ENCODE measurements around the gene CCNA1.

Gene CCNA1

DNA sequence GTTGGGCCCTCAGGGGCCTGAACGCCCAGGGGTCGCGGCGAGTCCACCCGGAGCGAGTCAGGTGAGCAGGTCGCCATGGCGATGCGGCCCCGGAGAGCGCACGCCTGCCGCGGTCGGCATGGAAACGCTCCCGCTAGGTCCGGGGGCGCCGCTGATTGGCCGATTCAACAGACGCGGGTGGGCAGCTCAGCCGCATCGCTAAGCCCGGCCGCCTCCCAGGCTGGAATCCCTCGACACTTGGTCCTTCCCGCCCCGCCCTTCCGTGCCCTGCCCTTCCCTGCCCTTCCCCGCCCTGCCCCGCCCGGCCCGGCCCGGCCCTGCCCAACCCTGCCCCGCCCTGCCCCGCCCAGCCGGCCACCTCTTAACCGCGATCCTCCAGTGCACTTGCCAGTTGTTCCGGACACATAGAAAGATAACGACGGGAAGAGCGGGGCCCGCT, at the start of gene CCNA1:
Gene CCNA1, plus strand, starts transcription at position 390 of the 439 bp plus-strand sequence. CDS start 562 bp downstream, outside the sequence.
- peak; percentile 37 for DNase-seq

DNA sequence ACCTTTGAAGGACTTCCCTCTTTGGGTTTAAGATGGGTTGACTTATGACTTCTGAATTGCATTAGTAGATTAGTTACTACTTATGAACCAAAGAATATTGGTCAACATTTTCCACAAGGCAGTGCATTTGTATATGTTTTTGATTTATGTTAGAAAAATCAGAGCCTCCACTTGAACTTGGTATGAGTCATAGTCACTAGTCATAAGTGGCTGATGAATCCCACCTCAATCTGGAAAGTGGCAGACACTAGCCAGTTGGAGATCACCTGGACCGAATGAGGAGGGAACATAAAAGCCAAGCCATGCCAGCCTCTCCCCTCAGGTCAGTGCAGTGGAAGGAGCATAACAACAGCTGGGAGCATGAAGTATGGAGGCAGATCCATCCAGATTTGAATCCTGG, 46.8 kb upstream of the CCNA1 start:
- no peak for DNase-seq

DNA sequence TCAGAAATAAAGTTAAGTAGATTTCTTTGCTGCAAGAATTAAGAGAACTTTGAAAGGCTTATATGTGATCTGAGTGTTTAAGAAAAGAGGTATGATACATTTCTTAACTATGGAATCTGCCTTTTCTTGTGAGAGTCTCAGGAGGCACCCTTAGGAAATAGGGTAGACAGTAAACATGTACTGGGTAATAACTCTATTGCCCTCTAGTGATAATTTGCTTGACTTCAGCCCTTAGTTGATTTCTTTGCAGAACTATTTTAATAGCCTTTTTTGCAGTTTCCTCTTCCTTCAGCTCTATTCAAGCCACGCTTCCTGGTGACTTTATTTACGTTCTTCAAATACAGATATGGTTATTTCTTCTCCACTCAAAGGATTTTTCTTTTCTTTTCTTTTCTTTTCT, 37.0 kb upstream of the CCNA1 start:
- DNase-seq, result no peak

DNA sequence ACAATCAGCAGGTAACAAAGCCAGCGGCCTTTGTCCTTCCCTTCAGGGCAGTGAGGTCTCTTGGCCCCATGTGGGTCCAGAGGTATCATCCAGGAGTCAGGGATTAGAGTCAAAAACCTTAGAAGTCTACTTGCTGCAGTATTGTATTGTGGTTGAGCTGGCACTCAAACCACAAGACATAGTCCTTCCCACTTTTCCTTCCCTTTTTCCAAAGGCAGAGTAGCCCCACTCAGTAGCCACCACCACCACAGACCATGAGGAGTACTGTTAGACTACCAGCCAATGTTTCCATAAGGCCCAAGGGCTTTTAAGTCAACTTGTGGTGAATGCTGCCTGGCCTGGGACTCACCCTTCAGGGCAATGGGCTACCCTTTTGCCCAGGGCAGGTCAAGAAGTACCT, 27.1 kb upstream of the CCNA1 start:
- DNase-seq, result no peak

DNA sequence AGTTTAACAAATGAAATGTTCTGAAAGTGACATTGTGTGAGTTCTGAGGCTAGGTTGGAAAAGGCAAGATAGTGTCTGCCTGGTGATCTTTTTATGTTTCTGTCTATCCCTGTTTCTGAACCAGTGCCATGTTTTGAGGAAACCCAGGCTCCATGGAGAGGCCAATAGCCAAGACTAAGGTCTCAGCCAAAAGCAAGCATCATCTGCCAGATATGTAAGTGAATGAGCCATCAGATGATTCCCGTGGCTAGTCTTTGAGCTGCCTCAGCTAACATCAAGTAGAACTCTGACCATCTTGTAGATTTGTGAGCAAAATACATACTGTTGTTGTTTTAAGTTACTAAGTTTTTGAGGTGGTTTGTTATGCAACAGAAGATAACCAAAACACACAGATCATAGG, 19.6 kb upstream of the CCNA1 start:
- DNase-seq, result no peak

DNA sequence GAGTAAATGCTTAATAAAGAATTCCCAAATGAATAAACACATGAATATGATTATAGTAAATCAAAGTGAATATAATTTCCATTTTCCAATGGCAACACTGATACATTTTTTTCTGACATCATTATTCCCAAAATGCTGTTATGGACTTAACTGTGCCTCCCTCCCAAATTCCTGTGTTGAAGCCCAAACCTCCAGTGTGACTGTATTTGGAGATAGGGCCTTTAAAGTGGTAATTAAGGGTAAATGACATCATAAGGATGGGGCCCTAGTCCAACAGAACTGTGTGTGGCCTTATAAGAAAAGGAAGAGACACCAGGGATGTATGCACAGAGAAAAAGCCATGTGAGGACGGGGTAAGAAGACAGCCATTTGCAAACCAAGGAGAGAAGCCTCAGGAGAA, 19.1 kb upstream of the CCNA1 start:
- DNase-seq, result no peak

DNA sequence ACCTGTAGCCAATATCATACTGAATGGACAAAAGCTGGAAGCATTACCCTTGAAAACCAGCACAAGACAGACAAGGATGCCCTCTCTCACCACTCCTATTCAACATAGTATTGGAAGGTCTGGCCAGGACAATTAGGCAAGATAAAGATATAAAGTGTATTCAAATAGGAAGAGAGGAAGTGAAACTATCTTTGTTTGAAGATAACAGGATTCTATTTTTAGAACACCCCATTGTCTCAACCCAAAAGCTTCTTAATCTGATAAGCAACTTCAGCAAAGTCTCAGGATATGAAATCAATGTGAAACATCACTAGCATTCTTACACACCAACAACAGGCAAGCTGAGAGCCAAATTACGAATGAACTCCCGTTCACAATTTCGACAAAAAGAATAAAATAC, 17.8 kb upstream of the CCNA1 start:
- no peak for DNase-seq

DNA sequence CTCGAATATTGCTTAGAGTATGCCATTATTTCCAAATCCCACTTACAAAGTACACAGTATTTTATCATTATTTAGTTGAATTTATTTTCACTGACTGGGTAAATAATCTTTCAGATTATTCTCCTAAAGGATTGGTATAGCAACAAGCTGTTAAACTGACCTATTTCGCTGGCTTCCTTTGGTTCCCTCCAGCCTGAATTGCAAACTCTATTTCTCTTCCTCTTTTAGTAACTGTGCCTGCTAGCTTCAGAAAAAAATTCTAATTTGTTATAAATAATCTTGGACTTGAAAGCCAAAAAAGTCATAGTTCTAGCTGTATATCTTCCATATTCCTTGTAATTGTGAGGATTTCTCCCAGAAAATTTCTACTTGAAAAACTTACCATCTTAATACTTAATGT, 15.0 kb upstream of the CCNA1 start:
- no peak for DNase-seq

DNA sequence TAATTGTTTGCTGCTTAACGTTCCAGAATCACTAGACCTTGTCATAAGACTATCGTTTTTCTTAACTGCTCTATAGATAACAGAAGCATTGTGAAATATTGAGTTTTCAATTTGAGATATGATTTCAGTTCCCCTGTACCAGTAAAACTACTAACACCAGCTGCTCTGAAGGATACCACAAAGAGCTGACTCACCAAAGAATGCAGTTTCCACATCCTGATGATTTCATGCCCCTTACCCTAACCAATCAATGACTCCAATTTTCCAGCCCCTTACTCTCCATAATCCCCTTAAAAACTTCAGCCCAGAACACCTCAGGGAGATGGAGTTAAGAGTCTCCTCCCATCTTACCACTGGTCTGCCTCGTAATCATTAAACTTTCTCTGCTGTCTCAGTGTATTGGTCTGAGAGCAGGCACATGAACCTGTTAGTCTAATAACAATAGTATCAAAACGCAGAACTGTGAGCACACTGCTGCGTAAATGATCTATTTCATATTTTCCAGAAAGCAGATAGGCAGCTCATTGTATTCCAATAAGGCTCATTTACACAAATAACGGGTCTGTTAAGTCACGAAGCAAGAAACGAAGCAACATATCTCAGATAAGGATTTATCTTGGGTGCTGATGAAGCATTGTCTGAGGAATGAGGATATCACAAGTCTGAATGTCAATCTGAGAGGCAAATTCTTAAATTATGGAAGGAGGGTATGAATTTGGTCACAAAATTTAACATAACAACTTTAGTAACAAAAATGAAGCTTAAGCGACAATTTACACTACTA, 14.1 kb upstream of the CCNA1 start:
- DNase-seq, result no peak

DNA sequence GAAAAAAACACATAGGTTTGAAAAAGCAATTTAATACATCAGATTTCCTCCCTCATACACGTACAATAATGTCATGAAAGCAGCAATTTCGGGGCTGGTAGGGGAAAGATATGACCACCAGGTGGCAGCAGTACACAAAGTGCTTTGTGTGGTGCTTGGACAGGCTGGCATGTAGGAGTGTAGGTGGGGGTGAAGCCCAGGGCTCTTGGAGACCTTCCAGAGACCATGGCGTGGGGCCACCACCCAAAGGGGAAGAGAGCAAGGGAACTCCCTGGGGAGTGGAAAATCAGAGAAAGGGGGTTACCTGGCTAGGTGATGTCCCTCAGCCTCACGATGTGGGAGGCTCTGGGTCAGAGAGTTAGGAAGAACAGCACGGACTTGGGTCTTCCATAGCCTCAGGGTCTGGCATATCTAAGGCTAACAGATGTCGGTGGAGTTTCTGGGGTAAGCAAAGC, 11.8 kb upstream of the CCNA1 start:
- peak; percentile 16 for DNase-seq

DNA sequence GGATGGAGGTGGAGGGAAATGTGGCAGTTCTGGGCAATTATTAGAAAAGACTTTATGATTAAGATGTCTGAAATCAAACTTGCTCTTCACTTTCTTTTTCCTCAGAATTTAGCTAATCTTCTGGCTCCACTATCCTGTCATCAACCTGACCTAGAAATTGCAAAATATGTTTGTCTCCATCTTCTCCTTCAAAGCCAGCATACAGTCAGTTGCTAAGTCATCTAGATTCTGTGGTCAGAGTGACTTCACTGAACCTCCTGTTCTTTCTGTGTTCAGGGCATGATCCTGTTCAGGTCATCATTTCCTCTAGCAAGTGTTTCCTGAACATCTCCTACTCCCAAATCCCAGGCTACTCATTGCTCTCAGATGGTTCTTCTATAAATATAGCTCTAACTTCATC, 10.8 kb upstream of the CCNA1 start:
- DNase-seq, result no peak

DNA sequence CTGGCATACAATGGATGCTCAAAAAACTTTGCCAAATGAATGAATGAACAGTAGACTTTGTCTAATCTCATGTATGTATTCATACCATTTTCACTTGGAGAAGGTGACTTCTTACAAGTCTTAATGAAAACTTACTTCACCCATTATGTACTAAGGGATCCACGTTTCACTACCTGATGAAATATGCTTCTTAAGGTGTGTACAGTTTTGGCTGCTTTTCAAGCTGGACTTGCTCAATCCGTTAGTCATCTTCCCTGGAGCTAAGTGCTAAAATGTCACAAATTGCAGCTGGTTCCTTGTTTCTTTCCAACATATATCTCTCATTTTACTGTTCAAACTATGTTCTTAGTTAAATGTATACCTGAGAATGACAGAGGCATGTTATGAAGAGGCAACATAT, 4.2 kb upstream of the CCNA1 start:
- DNase-seq, result no peak

DNA sequence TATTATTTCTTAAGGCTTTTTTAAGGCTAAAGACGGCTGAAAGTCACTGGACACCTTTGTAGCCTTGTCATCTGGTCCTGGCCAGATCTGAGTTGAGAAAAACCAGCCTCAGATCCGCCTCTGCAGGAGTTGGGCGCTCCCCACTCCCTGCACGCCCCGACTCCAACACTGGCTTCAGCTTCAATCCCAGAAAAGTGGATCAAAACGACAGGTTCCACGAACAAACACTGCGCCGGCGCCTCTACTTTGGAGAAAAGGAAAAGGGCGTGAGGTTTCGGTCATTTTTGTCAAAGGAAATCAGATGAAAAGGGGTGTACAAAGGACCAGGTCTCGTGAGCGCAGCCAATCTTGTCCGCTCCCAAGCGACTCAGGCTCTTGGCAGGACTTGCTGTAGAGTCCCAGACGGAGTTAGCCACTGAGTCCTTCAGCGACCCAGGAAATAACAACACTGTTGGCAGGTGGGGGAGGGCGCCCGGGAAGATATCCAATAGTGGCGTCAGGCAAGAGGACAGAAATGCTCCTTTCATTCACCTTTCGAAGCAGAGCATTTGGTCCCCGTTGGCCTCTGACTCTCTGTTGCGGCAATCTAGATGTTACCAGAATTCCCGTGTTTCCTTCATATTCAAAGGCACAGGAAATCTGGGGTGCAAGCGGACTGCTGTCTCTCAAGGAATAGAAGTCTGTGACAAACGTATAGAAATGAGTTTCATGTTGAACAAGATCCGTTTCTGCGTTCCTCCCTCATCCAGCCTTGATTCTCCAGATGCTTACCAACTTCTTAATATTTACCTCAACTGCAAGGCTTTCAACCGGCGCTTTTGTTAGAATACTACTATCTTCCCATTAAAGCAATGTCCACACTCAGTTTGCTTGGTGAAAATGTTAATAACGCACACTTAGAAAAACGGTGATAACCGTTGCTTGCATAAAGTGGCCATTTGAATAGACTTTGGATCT, 1.8 kb upstream of the CCNA1 start:
- no peak for DNase-seq

DNA sequence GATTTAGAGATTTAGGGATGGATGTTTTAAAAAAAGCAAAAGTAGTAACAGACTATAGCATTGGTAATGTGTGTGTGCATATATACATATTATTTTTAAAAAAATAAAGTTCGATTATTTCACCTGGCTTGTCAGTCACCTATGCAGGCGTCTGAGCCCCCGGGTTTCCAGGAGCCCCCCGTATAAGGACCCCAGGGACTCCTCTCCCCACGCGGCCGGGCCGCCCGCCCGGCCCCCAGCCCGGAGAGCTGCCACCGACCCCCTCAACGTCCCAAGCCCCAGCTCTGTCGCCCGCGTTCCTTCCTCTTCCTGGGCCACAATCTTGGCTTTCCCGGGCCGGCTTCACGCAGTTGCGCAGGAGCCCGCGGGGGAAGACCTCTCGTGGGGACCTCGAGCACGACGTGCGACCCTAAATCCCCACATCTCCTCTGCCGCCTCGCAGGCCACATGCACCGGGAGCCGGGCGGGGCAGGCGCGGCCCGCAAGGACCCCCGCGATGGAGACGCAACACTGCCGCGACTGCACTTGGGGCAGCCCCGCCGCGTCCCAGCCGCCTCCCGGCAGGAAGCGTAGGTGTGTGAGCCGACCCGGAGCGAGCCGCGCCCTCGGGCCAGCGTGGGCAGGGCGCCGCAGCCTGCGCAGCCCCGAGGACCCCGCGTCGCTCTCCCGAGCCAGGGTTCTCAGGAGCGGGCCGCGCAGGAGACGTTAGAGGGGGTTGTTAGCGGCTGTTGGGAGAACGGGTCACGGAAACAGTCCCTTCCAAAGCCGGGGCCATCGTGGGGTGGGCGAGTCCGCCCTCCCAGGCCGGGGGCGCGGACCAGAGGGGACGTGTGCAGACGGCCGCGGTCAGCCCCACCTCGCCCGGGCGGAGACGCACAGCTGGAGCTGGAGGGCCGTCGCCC, 840 bp upstream of the CCNA1 start:
- no peak for DNase-seq

DNA sequence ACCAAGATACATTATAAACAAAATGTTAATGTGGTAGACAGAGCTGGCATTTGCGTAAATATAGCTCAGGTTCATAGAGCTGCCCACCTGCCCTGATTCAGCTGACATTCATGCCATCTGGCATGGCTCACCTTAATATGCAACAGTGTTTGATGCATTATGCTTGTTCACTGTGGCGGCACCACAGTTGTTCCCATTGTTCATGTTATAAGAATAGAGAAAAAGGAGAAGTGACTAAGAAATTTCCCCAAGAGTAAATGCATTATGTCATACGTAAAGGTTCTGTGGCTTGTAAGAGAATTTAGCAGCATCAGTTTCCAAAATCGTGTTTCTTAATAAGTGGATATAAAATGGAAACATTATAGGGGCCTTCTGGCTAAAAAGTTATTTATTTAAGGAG, 4.5 kb downstream of the CCNA1 start:
- DNase-seq, result no peak

DNA sequence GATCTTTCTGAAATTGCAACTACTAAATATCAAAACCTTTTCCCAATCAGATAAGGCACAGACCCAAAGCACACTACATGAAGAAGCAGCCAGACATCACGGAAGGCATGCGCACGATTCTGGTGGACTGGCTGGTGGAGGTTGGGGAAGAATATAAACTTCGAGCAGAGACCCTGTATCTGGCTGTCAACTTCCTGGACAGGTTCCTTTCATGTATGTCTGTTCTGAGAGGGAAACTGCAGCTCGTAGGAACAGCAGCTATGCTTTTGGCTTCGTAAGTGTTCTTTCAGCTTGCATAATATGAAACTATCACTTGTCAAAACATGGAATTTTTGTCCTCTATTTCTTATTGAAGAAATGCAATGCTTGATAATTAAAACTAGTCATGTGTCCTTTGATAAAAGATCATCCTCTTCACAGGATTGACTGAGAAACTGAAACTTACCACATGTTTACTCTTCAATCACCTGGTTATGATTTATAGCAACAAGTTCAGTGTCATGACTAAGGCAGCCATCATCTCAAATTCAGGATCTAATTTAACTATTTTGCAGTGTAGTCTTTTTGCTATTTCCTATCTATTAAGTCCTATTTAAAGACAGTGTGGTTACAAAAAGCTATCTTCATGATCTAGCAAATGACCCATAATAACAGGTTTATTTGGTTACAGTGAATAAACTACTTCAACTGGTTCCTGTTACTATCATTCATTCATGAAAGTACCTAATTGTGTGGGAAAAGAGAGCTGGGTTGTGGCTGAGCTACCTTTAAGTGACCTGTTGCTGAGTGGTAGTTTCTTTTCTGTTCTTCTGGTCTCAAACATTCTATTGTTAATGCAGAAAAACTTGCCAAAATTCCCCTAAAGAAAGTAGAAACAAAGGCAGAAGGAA, 6.5 kb downstream of the CCNA1 start:
- no peak for DNase-seq

DNA sequence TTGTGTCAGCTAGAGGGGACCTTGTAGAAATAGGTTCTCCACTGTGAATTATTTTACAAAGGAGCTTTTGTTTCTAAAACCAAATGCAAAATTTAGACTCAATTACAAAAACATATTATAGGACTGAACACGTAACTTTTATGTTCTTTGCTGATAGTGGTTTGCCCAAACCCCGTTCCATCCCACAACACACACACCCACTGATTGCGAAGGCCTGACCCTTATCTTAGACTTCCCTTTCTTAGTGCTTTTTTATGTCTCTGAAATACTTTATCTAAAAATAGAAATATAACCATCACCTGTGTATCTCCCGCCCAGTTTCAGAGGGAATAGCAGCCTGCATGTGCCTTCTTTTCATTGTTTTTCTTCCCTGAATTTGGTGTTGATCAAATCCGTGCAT, 13.0 kb downstream of the CCNA1 start:
- DNase-seq, result no peak

DNA sequence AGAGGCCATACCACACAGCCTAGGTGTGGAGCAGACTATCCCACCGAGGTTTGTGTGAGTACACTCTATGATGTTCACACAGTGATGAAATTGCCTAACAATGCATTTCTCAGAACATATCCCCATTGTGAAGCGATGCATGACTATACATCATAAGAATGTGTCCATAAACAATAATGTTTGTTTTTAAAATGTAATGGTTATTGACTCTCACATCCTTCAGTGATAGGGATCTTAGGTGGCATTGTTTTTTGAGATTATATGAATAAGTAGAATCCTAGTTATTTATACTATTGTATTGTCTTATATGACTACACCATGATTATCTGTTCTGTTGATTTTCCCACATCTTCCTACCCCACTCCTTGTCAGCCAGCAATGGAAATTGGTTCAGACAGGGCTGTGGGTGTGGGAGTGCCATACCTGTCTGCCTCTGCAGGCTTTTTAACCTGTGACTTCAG, 13.6 kb downstream of the CCNA1 start:
- DNase-seq, result no peak

DNA sequence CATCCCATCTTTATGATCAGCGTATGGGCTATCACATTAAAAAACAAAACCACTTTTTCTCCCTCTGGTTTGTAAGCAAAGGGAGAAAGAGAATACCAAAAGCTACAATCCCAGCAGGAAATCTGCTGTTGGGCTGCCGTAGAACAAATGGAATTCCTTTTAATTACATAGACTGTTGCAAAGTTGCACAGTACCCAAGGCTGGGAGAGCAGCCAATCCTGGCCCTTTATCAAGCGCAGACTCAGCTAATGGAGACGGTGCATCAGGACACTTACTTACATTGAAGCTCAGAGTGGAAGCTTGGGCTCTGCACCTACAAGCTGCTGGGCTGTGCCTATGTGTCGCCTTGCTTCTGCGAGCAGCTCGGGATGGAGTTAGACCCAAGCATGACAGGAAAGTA, 15.2 kb downstream of the CCNA1 start:
- no peak for DNase-seq

DNA sequence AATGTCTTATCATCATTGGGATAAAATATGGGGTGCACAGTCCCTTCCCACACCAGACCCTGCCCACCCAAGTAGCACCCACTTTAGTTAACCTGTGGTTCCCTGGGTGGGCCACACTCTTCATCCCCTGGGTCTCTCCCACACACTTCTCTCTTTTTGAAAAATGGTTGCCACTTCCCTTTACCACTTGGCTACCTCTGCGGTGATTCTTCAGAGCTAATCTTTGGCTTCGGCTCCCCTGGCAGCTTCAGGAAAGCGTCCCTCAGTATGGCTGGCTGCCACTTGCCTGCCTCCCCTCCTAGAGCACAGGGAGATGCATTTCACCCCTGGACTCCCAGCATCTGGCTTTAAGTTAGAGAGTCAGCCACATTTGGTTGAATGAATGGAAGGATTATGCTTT, 18.2 kb downstream of the CCNA1 start:
- no peak for DNase-seq

DNA sequence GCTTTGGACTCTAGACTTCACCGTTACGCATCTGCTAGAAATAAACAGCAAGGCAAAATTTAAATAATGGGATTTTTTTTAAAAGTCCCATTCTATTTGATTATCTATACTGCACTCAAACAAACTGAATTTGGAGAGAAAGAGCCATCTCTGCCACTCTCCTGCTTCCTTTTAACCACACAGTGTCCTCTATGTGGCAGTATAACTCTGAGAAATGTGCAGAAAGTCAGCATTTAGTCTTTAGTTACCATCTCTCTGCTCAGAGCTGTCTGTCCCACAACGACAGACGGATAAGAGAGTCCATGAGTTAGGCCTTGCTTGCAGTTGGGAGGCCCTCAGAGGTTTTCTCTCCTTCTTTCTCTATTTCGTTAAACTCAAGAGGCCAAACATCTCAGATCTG, 21.2 kb downstream of the CCNA1 start:
- no peak for DNase-seq

DNA sequence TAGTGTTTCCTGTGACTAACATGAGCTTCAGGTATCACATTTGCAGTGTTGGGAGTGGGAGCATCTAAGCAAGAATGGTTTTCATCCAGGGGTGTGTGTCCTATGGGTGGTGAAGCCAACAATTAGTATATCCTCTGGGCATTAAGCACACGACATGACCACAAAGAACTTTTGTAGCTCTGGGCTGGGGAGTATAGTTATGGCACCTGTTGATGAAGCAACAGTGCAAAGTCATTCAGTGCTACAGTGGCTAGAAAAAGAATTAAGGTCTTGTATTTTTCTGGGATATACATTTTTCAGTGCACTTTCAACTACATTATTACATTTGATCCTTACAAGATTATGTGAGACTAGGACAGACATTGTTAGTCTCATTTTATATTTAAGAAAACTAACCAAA, 21.8 kb downstream of the CCNA1 start:
- DNase-seq, result no peak
